H1 (cell line): ENCODE data around the gene TGM2. TPM values are rescaled to one million over a fixed set of nuclear protein-coding genes. Genes with fewer than 3 reads are reported as not detected.

Experiments used
- CTCF ChIA-PET: fragments of 300-600 bp; sonication (Branson Sonifier 250); formaldehyde crosslinking; loops from one replicate; lab custom pipeline; 2021; ENCODE audit not compliant: partially characterized antibody; lab: Charles Lee
- POLR2A ChIA-PET: fragments of 300-600 bp; sonication (Branson Sonifier 250); formaldehyde crosslinking; loops from one replicate; lab custom pipeline; 2021; ENCODE audit warnings: inconsistent platforms; ENCODE audit not compliant: partially characterized antibody; lab: Charles Lee
- DNase-seq, 2 experiments: peaks; one replicate each; pipeline versions ENCODE4 v3.0.0 to v3.0.0-alpha.2; 2010 to 2022; ENCODE audit warnings: low spot score in 2 of 2, low read depth in 1 of 2, mixed read lengths in 1 of 2
- FAIRE-seq: peaks from 2 replicates; lab custom pipeline; 2011; peaks lifted over from hg19 to GRCh38; lab: Jason Lieb, UNC
- H2AFZ ChIP-seq: 2 replicates; pipeline ENCODE4 v1.8.1; 2012; ENCODE audit warnings: low read length, inconsistent platforms
- H2AK5ac ChIP-seq: 2 replicates; pipeline ENCODE4 v1.6.1; 2013; ENCODE audit warnings: low read depth, low read length
- H2BK120ac ChIP-seq: replicated peaks from 2 replicates; pipeline ENCODE3; 2013; ENCODE audit warnings: low read depth, low read length, inconsistent platforms
- H2BK12ac ChIP-seq: 2 replicates; pipeline ENCODE4 v1.6.1; 2013; ENCODE audit warnings: low read depth, low read length
- H2BK15ac ChIP-seq: 2 replicates; pipeline ENCODE4 v1.6.1; 2013; ENCODE audit warnings: low read length
- H2BK20ac ChIP-seq: 2 replicates; pipeline ENCODE4 v1.6.1; 2013; ENCODE audit warnings: low read length
- H2BK5ac ChIP-seq: 2 replicates; pipeline ENCODE4 v1.6.1; 2013; ENCODE audit warnings: low read depth, low read length
- H3K14ac ChIP-seq: 2 replicates; pipeline ENCODE4 v1.6.1; 2013; ENCODE audit warnings: inconsistent platforms; ENCODE audit not compliant: insufficient read length
- H3K18ac ChIP-seq: 2 replicates; pipeline ENCODE4 v1.6.1; 2013; ENCODE audit warnings: low read length; ENCODE audit errors: extremely low read depth
- H3K23ac ChIP-seq: 2 replicates; pipeline ENCODE4 v1.6.1; 2013; ENCODE audit warnings: inconsistent platforms; ENCODE audit not compliant: insufficient read length
- H3K23me2 ChIP-seq: 2 replicates; pipeline ENCODE4 v1.6.1; 2013; ENCODE audit warnings: low read depth, low read length
- H3K27ac ChIP-seq: 2 replicates; pipeline ENCODE4 v1.6.1; 2011; ENCODE audit warnings: low read depth, low read length, inconsistent platforms
- H3K27me3 ChIP-seq, 4 experiments: replicated peaks in 1 of 4; 1 replicate in 1 of 4; 2 replicates in 3 of 4; pipeline versions ENCODE4 v1.6.1 to v1.8.1; 2011 to 2013; ENCODE audit warnings: low read length in 3 of 4, mild to moderate bottlenecking in 3 of 4, inconsistent platforms in 2 of 4, mixed read lengths in 2 of 4, moderate library complexity in 1 of 4; ENCODE audit not compliant: control insufficient read depth in 3 of 4, insufficient read depth in 3 of 4; ENCODE audit errors: extremely low read depth in 1 of 4
- H3K36me3 ChIP-seq, 4 experiments: 2 replicates each; pipeline versions ENCODE4 v1.6.1 to v1.8.1; 2011 to 2013; ENCODE audit warnings: mild to moderate bottlenecking in 4 of 4, low read length in 3 of 4, moderate library complexity in 2 of 4, control low read depth in 1 of 4, inconsistent platforms in 1 of 4; ENCODE audit not compliant: insufficient read depth in 4 of 4, control insufficient read depth in 2 of 4
- H3K4ac ChIP-seq: replicated peaks from 2 replicates; pipeline ENCODE3; 2013; ENCODE audit warnings: low read length, low read depth, mixed read lengths, inconsistent platforms; ENCODE audit not compliant: insufficient read length
- H3K4me1 ChIP-seq, 4 experiments: replicated peaks in 1 of 4; 1 replicate in 1 of 4; 2 replicates in 3 of 4; pipeline versions ENCODE4 v1.6.1 to v1.8.1; 2011 to 2013; ENCODE audit warnings: low read length in 3 of 4, inconsistent platforms in 2 of 4, mixed read lengths in 1 of 4; ENCODE audit not compliant: insufficient read depth in 4 of 4, control insufficient read depth in 3 of 4
- H3K4me2 ChIP-seq, 2 experiments: 2 replicates each; pipeline versions ENCODE4 v1.6.1 to v1.8.1; 2011 to 2013; ENCODE audit warnings: low read depth in 2 of 2, low read length in 2 of 2, control low read depth in 1 of 2, inconsistent platforms in 1 of 2, mild to moderate bottlenecking in 1 of 2; ENCODE audit not compliant: insufficient read depth in 1 of 2
- H3K4me3 ChIP-seq, 4 experiments: fragments of 200-600, 300-600 bp in 1 of 4; sonication (generic), shearing (Covaris generic), sonication (Bioruptor Twin) in 1 of 4; 2 replicates each; pipeline versions ENCODE4 v1.5.1 to v1.8.1; 2011 to 2016; ENCODE audit warnings: low read length in 4 of 4, low read depth in 3 of 4, control low read depth in 2 of 4, inconsistent platforms in 2 of 4, mild to moderate bottlenecking in 2 of 4, mixed read lengths in 1 of 4, moderate library complexity in 1 of 4; ENCODE audit not compliant: insufficient read depth in 2 of 4; ENCODE audit errors: extremely low read depth in 1 of 4
- H3K56ac ChIP-seq: replicated peaks from 2 replicates; pipeline ENCODE3; 2013; ENCODE audit warnings: low read depth, mild to moderate bottlenecking, mixed read lengths, low read length, inconsistent platforms; ENCODE audit not compliant: insufficient read length
- H3K79me1 ChIP-seq: 2 replicates; pipeline ENCODE4 v1.6.1; 2013; ENCODE audit warnings: low read depth, low read length, control low read depth
- H3K79me2 ChIP-seq, 2 experiments: 2 replicates each; pipeline versions ENCODE4 v1.6.1 to v1.8.1; 2012 to 2013; ENCODE audit warnings: low read length in 2 of 2, mild to moderate bottlenecking in 2 of 2, inconsistent platforms in 1 of 2; ENCODE audit not compliant: insufficient read depth in 2 of 2, control insufficient read depth in 1 of 2
- H3K9ac ChIP-seq, 4 experiments: replicated peaks in 1 of 4; 1 replicate in 1 of 4; 2 replicates in 3 of 4; pipeline versions ENCODE4 v1.6.1 to v1.8.1; 2011 to 2013; ENCODE audit warnings: low read depth in 3 of 4, low read length in 3 of 4, control low read depth in 2 of 4, mild to moderate bottlenecking in 2 of 4, moderate library complexity in 2 of 4, inconsistent platforms in 1 of 4; ENCODE audit errors: extremely low read depth in 1 of 4
- H3K9me3 ChIP-seq, 2 experiments: 2 replicates each; pipeline versions ENCODE4 v1.6.1 to v1.8.1; 2012 to 2013; ENCODE audit warnings: mild to moderate bottlenecking in 2 of 2, moderate library complexity in 2 of 2, control low read depth in 1 of 2, inconsistent platforms in 1 of 2, low read depth in 1 of 2, low read length in 1 of 2, mixed read lengths in 1 of 2; ENCODE audit not compliant: insufficient read depth in 2 of 2
- H4K20me1 ChIP-seq, 2 experiments: replicated peaks in 1 of 2; 2 replicates each; pipeline versions ENCODE3 to v1.8.1; 2011 to 2013; ENCODE audit warnings: inconsistent platforms in 2 of 2, low read length in 2 of 2, mild to moderate bottlenecking in 1 of 2; ENCODE audit not compliant: insufficient read depth in 2 of 2, control insufficient read depth in 1 of 2
- H4K5ac ChIP-seq: 2 replicates; pipeline ENCODE4 v1.6.1; 2013; ENCODE audit warnings: low read length, low read depth, mixed read lengths, inconsistent platforms; ENCODE audit not compliant: insufficient read length
- H4K8ac ChIP-seq: 2 replicates; pipeline ENCODE4 v1.8.0; 2013; ENCODE audit warnings: mild to moderate bottlenecking, moderate library complexity, low read length, inconsistent platforms; ENCODE audit not compliant: insufficient read depth; ENCODE audit errors: extremely low read depth
- H4K91ac ChIP-seq: replicated peaks from 2 replicates; pipeline ENCODE3; 2013; ENCODE audit warnings: low read length, mixed read lengths, inconsistent platforms; ENCODE audit not compliant: insufficient read length
- FOSL1 ChIP-seq: IDR thresholded peaks from 2 replicates; pipeline ENCODE4 v1.6.1; 2011; ENCODE audit warnings: mild to moderate bottlenecking, low read depth, low read length, moderate library complexity; ENCODE audit not compliant: insufficient read depth
- KDM4A ChIP-seq: IDR thresholded peaks from one replicate; pipeline ENCODE4 v1.7.1; 2012; ENCODE audit warnings: low read depth, mild to moderate bottlenecking, moderate library complexity, low read length, inconsistent platforms; ENCODE audit not compliant: severe bottlenecking
- SIRT6 ChIP-seq: IDR thresholded peaks from one replicate; pipeline ENCODE4 v1.7.1; 2012; ENCODE audit warnings: low read length, inconsistent platforms
- SP4 ChIP-seq: IDR thresholded peaks from 2 replicates; pipeline ENCODE4 v1.6.1; 2012; ENCODE audit warnings: low read length, inconsistent platforms
- ZNF274 ChIP-seq: IDR thresholded peaks from 2 replicates; pipeline ENCODE4 v1.7.0; 2012; ENCODE audit warnings: low read length, borderline replicate concordance; ENCODE audit errors: extremely low read depth
- WGBS, 2 experiments: shearing (Covaris generic) in 1 of 2; methylation state at CpG; one replicate each; pipeline versions ENCODE4 v1.1.6 to v1.1.7; 2013 to 2015; ENCODE audit warnings: low lambda C conversion rate in 2 of 2, mixed read lengths in 2 of 2, inconsistent platforms in 1 of 2, low coverage in 1 of 2, missing lambda C conversion rate in 1 of 2; ENCODE audit not compliant: insufficient replicate concordance in 2 of 2, insufficient coverage in 1 of 2, insufficient read length in 1 of 2; ENCODE audit errors: extremely low coverage in 1 of 2, missing lambda C conversion rate in 1 of 2; 5-methylcytosine and 5-hydroxymethylcytosine counted together
- polyA plus RNA-seq, 7 experiments: library from polyadenylated mRNA; depleted of rRNA in 3 of 7; stranded (reverse) in 5 of 7; unstranded in 2 of 7; fragments of >200 nt in 5 of 7; fragments of 200-250 nt in 2 of 7; gene quantifications; 1 replicate in 5 of 7; 2 replicates in 1 of 7; 4 replicates in 1 of 7; pipeline versions ENCODE4 v1.2.1 to v1.2.3, GENCODE V29; 2011 to 2013; ENCODE audit warnings: missing spikeins in 2 of 7, mixed read lengths in 2 of 7
- total RNA-seq: library from RNA; stranded (reverse); fragmentation: NEBNext Ultra II Directional; extraction: Animal tissue kit (Norgen Biotek cat#: 25700); gene quantifications from 2 replicates; pipeline ENCODE4 v1.2.1, GENCODE V29; 2021
- TF ChIP-seq, protein P1 (sequence below): IDR thresholded peaks from 2 replicates; pipeline ENCODE4 v1.6.1; 2012; ENCODE audit warnings: inconsistent platforms

TGM2 gene
- total and polyA plus RNA-seq, 2 of the 8 experiments (the other 6 are each of a cell fraction or from before 2014, with no cell fraction given) = 0.86 to 1.0 TPM

DNA sequence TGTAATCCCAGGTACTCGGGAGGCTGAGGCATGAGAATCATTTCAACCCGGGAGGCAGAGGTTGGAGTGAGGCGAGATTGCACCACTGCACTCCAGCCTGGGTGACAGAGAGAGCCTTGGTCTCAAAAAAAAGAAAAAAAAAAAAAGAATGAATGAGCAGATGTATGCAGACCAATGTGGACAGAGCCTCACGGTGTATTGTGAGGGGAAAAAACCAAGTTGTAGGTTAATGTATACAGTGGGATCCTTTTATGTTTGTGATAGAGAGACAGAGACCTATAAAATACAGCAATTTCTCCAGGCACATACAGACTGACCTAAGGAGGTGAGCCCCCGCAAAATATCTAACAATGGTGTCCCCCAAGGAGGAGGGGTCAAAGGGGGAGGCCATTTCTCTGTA lies 11.7 kb downstream of the TGM2 start:
- Histone ChIP-seq H3K9me3 (no peaks in the 10 kb centered on the region), H3K4me3 (no peak overlapping the region)
- no peak for TF ChIP-seq FOSL1
- no peak for TF ChIP-seq SP4
- TF ChIP-seq, protein P1, sequence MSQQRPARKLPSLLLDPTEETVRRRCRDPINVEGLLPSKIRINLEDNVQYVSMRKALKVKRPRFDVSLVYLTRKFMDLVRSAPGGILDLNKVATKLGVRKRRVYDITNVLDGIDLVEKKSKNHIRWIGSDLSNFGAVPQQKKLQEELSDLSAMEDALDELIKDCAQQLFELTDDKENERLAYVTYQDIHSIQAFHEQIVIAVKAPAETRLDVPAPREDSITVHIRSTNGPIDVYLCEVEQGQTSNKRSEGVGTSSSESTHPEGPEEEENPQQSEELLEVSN = no peak
- no peak for TF ChIP-seq ZNF274
- TF ChIP-seq SIRT6 = no peak
- no peak for TF ChIP-seq KDM4A
- TF ChIP-seq, all 59 proteins: peak for 0
- Histone ChIP-seq H2AK5ac (no peak overlapping the region), H2BK20ac (no peak overlapping the region), H3K4me2 (no peak overlapping the region), H3K23me2 (no peaks in the 10 kb centered on the region), H3K4ac (no peak overlapping the region), H2BK5ac (no peak overlapping the region), H3K56ac (no peak overlapping the region), H2BK12ac (no peak overlapping the region), H3K9ac (no peak overlapping the region), H2BK120ac (no peak overlapping the region), H3K27ac (no peak overlapping the region), H2BK15ac (no peak overlapping the region), H4K20me1 (no peaks in the 10 kb centered on the region), H2AFZ (no peak overlapping the region), H3K18ac (no peak overlapping the region), H3K27me3 (no peaks in the 10 kb centered on the region), H3K4me1 (no peaks in the 10 kb centered on the region; a peak in 1 of 7 replicates), H4K8ac (no peak overlapping the region), H3K14ac (no peak overlapping the region), H3K23ac (no peak overlapping the region), H3K79me2 (no peaks in the 10 kb centered on the region), H4K5ac (no peak overlapping the region), H3K36me3 (no peaks in the 10 kb centered on the region), H4K91ac (no peak overlapping the region), H3K79me1 (no peaks in the 10 kb centered on the region)
- 86% methylated on average over 5 of the region's 5 CpGs; no CpG with 5 or more reads in 1 of the 2 experiments for WGBS, 2 experiments
- FAIRE-seq (no peak), DNase-seq (no peak)
- ChIA-PET CTCF (interaction anchor here (2.5 kb wide), 1 partner anchor 40 kb away, joined by 9 read pairs; no protein-coding TSS in a partner anchor), POLR2A (interaction anchor here (1.4 kb wide), 1 partner anchor 8 kb away, joined by 3 read pairs; no protein-coding TSS in a partner anchor)
